IPS-NIHi7 (cell line): ENCODE measurements around the gene ZNF148.

Source experiments
- DNase-seq: peaks from one replicate; pipeline ENCODE4 v3.0.0; 2012; ENCODE audit warnings: mixed read lengths; ENCODE audit errors: extremely low spot score

The ZNF148 gene

GRCh38 chr3:125220727-125221429 is 154.2 kb downstream of the ZNF148 start:
- no peak for DNase-seq

DNA sequence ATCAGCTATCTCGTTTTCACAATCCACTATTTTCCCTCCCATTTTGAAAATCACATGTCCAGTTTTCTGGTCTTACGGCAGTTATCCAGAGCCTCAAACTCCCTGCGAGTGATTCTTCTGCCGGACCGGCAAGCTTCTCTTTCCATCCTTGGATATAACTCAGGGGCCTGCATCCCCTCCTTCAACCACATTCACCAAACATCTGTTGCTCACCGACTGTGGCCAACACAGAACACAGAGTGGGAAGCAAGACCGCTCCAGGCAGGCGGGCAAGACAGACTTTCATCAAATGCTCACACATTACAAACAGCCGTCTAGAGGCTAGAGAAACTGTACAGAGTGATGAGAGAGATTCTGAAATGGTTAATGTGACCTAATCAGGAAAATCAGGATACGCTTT is 154.9 kb downstream of the ZNF148 start:
- no peak for DNase-seq

DNA sequence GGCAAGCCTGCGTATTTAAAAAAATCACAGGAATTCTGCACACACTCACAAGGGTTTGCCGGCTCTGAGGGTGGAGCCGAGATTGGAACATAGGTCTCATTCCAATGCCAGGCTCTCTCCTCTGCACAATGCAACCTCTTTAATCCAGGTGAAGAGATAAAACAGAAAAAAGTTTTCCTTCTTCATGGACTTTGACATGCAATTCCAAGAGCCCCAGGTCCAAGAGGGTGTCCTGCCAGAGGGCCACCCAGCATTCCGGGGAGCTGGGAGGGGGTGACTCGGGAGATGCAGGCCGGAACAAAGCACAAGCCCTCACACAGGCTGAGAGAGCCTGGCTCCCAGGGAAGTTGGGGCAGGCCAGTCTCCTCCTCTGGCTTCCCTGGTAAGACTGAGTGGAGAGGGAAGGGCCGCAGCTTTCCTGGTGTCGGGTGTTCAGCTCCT is 155.8 kb downstream of the ZNF148 start:
- DNase-seq = no peak

- no peak for DNase-seq
These were observed 160.4 kb downstream of the ZNF148 start for GRCh38 chr3:125214738-125215137.

GRCh38 chr3:125213946-125214542 is 161.1 kb downstream of the ZNF148 start:
- no peak for DNase-seq

DNA sequence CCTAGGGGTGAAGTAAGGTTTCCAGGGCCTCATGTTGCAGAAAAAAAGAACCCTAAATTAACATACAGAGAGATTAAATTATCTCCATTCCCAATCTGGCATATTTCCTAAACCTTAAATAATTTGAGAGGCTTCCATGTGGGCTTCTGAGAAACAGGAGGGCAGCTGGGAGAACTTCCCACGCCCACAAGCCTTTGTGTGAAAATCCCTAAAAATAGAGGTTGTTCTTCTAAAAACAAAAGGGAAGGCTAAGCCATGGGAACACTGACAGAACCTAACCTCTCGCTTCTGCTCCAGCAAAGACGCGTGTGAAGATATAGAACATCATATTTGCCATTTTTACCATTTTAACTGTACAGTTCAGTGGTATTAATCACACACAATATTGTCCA is 161.8 kb downstream of the ZNF148 start:
- no peak for DNase-seq

DNA sequence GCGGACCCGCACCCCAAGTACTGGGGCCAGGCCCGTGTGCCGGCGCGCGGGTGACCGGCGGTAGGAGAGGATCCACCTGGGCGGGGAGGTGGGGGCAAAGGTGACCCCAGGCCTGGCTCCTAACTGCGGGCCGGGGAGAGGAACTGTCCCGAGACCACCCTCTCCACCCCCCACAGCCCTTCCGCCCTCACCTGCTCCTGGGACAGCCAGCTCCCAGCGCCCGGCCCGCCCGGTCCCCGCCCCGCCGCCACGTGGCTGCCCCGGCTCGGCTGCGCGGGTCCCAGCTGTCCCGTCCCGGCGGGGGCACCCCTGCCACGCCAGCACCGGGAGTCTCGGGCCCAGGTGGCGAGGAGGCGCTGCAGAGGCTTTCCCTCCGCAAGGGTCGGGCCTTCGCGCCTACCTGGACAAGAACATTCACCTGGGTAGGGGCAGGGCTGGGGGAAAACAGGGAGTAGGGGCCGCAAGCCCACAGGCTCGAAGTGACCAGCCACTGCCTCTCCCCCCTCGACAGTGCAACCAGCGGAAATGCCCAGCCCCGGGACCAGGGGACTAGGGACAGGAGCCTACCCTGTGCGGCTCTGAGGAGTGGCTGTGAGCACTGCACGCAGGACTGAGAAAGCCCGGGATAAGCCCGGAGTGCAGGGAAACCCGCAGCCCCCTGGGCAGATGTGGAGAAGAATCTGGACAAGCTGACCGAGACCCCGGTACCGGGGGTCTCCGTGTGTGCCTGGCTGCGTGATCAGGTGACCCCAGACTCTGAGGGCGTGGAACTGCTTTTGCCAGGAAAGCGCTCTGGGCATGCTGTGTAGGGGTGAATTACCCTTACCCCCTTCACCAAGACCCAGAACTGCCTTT is 162.4 kb downstream of the ZNF148 start, which contains the start of gene SLC12A8:
SLC12A8 (minus strand) TSS at position 240 of the 855 bp plus-strand sequence. CDS start 1,399 bp downstream, outside the sequence.
- no peak for DNase-seq

DNA sequence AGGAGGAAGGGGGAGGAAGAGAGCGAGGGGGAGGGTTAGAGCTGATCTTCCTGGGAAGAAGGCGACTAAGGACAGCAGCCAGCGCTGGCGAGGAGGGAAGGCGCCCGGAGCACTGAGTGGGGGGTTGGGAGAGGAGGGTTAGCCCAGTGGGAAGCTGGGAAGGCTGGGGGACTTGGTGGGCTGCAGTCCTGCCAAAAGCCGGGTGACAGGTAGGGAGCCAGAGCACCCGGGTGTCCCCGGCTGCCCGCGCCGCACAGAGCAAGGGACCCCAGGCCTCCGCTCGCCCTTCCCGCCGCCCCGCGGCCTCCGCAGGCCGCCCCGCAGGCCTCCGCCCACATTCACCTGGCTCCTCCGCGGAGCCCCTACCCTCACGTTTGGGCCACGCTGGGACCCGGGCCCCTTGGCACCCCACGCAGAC is 163.0 kb downstream of the ZNF148 start:
- DNase-seq = peak; percentile 55

DNA sequence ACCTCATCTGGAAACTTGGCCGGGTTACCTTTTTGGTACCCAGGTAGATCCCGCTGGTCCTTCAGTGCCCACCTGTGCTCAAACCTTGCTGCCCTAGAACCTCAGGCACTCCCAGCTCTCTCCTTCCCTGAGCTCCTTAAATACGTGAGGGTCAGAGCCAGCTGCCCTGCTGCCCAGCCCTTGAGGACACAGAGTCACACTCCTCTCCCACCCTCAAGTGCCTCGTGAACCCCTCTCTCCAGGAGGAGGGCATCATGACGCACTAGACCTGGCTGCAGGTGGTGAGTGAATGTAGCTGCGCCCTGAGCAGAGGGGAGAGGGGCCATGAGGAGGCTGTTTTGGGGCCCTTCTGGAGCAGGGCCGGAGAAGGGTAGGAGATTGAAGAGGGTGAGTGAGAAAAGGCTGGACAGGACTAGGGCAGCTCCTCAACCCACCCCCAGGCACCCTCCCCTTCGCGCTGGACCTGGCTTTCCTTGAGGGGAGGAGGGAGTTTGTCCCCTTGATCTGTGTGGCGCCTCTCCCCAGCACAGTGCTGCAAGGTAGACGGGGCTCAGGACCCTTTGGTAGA is 163.5 kb downstream of the ZNF148 start:
- no peak for DNase-seq

- DNase-seq = no peak
These were observed 167.1 kb downstream of the ZNF148 start for GRCh38 chr3:125207949-125208568.

DNA sequence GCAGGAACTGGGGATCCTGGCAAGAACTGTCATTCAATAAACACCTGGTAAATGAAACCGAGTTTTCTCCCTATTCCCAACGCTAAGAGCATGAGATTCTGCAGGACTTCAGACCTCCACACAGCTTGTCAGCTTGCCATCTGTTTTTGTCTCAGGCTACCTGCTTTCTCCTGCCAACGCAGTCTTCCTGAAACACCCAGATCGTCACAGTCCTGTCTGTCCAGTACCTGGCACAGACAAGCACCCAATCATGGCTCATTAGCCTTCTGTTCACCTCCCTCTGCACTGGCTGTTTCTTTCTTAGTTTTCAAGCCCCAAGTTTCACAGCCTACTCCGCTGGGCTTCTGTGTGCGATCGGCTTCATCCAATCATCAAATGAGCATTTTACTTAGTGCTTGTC is 167.6 kb downstream of the ZNF148 start:
- no peak for DNase-seq

- DNase-seq = no peak
These were observed 168.2 kb downstream of the ZNF148 start for GRCh38 chr3:125206934-125207333.

DNA sequence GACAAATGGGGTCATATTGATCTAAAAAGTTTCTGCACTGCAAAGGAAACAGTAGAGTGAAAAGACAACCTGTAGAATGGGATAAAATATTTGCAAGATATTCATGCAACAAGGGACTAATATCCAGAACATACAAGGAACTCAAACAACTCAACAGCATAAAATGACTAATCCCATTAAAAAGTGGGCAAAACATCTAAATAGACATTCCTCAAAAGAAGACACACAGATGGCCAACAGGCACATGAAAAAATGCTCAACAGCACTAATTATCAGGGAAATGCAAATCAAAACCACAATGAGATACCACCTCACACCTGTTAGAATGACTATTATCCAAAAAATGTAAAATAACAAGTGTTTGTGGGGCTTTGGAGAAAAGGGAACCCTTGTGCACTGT is 171.4 kb downstream of the ZNF148 start:
- no peak for DNase-seq

DNA sequence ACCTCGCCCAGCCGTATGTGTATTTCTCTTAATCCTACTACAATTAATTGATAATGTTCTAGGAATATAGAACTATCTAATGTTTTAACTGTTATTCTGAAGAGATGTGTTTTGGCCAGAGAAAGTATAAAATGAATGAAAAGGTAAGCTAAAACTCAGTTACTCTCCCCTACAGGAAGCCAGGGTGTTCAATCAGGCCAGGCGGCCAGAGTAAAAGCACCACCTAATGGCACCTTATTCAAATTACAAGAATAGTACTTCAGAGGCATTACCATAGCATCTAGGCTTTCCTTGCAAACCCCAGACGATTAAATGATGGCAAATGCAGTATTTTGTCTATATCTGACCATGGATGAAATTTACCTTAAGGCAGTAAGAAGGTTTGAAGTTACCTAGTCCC is 172.9 kb downstream of the ZNF148 start:
- DNase-seq = peak; percentile 70

GRCh38 chr3:125200731-125201139 is 174.4 kb downstream of the ZNF148 start:
- DNase-seq = no peak

- DNase-seq = no peak
These were observed 180.1 kb downstream of the ZNF148 start for GRCh38 chr3:125194849-125195601.

- DNase-seq = no peak
These were observed 180.9 kb downstream of the ZNF148 start for GRCh38 chr3:125194061-125194848.

- DNase-seq = peak; percentile 76
These were observed 182.7 kb downstream of the ZNF148 start for GRCh38 chr3:125192190-125193035.

DNA sequence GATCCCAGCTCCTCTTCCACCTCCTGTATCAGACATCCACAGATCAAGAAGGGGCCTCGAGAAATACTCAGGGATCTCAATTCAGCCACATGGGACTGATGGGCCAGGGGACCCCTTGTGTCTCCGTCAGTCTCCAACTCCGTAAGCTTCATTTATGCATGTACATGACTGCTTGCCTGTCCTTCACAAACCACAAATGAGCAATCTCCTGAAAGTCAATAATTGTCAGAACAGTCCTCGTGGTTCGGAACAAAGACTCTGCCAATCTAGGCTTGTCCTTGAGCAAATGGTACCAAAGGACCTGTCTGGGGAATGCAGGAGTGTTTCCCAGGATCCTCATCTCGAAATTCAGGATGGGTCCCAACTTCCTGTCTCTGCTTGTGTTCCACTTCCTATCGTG is 183.4 kb downstream of the ZNF148 start:
- DNase-seq = no peak
